22Rv1 (cell line): Measurements from ENCODE around the gene MOK.

ENCODE experiments used
- ZFX ChIP-seq: fragments of 450-650 bp; IDR thresholded peaks from 2 replicates; pipeline ENCODE4 v1.6.1; 2017; ENCODE audit warnings: antibody characterized with exemption, borderline replicate concordance
- TF ChIP-seq, protein P1 (sequence below): fragments of 450-650 bp; IDR thresholded peaks from 2 replicates; pipeline ENCODE4 v1.5.1; 2017; ENCODE audit warnings: mild to moderate bottlenecking

GRCh38 chr14:102258136-102258535 lies 46.8 kb downstream of the MOK start:
- TF ChIP-seq, protein P1, sequence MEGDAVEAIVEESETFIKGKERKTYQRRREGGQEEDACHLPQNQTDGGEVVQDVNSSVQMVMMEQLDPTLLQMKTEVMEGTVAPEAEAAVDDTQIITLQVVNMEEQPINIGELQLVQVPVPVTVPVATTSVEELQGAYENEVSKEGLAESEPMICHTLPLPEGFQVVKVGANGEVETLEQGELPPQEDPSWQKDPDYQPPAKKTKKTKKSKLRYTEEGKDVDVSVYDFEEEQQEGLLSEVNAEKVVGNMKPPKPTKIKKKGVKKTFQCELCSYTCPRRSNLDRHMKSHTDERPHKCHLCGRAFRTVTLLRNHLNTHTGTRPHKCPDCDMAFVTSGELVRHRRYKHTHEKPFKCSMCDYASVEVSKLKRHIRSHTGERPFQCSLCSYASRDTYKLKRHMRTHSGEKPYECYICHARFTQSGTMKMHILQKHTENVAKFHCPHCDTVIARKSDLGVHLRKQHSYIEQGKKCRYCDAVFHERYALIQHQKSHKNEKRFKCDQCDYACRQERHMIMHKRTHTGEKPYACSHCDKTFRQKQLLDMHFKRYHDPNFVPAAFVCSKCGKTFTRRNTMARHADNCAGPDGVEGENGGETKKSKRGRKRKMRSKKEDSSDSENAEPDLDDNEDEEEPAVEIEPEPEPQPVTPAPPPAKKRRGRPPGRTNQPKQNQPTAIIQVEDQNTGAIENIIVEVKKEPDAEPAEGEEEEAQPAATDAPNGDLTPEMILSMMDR = no peak
- TF ChIP-seq ZFX = no peak
